ENCODE data around the gene SNX9.
"Not testable (repeated sequence)": the region's sequence is repeated elsewhere in the genome, so short reads cannot be mapped to it uniquely, and the experiment has no call there.

Gene SNX9

GRCh38 chr6:157832250-157832967 lies 9.4 kb downstream of the SNX9 start:
- DNase-seq, result no peak

DNA sequence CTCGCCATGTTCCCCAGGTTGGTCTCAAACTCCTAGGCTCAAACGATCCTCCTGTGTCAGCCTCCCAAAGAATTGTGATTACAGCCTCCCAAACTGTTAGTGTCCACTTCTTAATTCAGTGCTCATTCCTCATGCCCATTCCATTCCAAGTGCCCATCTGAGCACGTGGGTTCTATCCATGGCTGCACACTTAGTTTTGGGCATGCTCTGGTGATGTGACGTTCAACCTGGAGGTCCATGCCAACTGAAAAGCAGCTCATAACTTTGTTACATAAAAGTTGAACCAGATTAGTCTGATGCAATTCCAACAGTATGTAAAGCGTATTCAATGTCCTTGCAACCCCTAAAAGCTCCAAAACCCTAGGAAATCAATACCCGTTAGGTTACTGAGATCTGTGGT lies 11.5 kb downstream of the SNX9 start:
- DNase-seq, result no peak

DNA sequence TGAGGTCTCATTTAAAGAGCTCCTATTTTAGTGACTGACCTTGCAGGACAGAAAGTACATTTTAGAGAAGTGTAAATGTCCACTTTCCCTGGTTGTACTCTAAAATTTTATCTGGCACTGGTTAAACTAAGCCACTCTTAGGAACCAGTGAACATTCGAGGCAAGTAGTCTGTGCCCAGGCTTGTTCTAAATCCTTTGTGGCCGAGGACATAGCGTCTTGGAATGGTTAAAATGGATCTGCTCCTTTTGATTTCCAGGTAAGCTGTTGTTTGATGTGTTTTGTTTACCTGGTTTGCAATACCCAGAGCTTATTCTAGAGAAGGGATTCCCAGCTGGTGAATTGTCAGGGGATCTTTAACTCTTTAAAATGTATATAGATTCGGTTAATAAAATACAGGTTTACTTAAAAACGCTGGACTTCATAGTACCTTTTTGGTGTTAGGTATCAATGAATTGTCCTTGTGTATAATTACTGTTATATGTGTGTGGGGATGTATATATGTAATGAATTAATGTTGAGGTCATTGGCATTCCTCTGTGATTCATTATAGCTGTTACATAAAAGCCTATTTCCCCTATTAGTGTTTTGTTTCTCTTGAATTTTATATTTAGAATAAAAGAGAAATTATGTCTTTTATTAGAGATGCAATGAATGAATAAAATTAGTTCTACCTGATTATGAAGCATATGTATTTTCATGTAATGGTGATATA lies 15.8 kb downstream of the SNX9 start:
- DNase-seq, result peak; percentile 10

- DNase-seq, result no peak
Measured at GRCh38 chr6:157839606-157840005, 16.6 kb downstream of the SNX9 start.

DNA sequence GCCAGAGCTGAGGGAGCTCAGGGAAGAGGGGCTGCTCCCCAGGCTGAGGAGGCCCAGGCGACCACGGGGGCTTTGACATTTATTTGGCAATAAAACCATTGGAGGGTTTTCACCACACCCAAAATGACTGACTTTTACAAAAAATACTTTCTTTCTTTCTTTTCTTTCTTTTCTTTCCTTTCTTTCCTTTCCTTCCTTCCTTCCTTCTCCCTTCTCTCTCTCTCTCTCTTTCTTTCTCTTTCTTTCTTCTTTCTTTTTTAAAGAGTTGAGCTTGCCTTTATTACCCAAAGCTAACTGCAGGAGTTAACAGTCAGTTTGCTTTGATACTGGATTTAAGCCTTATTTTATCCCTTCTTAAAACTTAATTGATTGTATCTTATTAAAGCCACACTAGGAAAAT lies 17.2 kb downstream of the SNX9 start:
- no peak for DNase-seq

GRCh38 chr6:157840776-157841175 lies 17.7 kb downstream of the SNX9 start:
- no peak for DNase-seq

- peak; percentile 13 for DNase-seq
Measured at GRCh38 chr6:157841211-157841840, 18.3 kb downstream of the SNX9 start.

DNA sequence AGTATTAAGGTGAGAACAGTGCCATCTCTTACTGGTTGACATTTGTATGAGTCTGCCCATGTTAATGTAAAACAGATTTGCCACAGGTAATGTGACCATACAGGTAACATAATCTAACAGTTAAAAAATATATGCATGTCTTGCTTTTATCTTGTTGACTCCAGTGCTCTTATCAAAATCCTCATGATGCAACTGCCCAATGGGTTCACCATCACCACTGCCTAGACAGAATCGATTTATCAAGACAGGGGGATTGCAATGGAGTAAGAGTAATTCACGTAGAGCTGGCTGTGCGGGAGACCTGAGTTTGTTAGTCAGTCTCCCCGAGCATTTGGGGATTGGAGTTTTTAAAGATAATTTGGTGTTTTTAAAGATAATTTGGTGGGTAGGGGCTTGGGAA lies 19.2 kb downstream of the SNX9 start:
- DNase-seq, result no peak

DNA sequence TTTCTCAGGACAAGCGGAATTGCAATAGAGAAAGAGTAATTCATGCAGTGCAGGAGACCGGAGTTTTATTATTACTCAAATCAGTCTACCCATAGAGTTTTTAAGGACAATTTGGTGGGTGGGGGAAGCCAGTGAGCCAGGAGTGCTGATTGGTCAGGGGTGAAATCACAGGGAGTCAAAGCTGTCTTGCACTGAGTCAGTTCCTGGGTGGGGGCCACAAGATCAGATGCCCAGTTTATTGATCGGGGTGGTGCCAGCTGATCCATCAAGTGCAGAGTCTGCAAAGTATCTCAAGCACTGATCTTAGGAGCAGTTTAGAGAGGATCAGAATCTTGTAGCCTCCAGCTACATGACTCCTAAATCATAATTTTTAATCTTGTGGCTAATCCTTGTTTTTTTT lies 21.1 kb downstream of the SNX9 start:
- not testable (repeated sequence) for DNase-seq

- DNase-seq, result no peak
Measured at GRCh38 chr6:157845493-157846259, 22.6 kb downstream of the SNX9 start.

- DNase-seq, result no peak
Measured at GRCh38 chr6:157847846-157848245, 24.8 kb downstream of the SNX9 start.

- no peak for DNase-seq
Measured at GRCh38 chr6:157848693-157849092, 25.6 kb downstream of the SNX9 start.

DNA sequence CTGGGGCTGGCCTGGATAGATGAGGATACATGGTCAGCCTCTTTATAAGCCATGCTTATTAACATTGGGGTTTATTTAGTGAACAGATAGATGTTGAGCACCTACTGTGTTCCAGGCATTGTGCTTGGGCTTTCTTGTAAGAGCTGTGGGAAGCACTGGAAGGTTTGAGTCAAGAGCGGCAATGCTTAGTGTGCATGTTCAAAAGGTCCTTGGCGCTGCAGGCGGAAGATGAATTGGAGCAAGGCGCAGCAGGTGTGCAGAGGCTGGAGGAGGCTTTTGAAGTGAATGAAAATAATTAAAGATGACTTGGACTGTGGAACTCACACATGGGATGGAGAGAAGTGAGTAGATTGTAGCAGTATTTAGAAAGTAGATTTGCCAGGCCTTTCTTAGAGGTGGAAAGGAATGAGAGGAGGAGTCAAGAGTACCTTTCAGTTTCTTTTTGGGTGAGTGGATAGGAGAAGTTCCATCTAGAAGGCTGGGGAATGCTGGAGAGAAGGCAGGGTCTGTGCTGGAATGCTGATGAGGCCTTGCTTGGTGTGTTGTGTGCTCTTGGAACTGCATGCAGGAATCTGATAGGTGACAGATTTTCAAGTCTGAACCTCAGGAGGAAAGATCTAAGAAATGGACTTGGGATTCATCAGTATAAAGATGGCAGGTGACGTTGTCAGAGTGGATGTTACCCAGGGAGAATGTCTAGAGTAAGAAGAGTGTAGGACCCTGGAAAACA lies 26.4 kb downstream of the SNX9 start:
- peak; percentile 31 for DNase-seq

DNA sequence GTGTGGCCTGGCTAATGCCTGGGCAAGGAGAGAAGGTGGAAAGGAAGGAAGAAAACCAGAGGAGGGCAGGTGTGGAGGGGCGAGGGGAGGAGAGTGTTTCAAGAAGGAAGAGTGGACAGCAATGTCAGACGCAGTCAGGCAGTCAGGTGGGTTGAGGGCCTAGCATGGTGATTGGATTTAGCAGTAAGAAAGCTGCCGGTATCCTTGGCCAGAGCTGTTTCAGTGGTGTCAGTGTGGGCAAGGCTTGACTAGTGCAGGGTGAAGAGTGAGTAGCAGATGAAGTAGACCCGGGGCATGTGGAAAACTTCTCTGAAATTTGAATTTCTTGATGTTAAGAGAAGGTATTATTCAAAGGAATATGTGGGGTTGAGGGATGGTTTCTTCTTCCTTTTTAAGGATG lies 27.0 kb downstream of the SNX9 start:
- no peak for DNase-seq

DNA sequence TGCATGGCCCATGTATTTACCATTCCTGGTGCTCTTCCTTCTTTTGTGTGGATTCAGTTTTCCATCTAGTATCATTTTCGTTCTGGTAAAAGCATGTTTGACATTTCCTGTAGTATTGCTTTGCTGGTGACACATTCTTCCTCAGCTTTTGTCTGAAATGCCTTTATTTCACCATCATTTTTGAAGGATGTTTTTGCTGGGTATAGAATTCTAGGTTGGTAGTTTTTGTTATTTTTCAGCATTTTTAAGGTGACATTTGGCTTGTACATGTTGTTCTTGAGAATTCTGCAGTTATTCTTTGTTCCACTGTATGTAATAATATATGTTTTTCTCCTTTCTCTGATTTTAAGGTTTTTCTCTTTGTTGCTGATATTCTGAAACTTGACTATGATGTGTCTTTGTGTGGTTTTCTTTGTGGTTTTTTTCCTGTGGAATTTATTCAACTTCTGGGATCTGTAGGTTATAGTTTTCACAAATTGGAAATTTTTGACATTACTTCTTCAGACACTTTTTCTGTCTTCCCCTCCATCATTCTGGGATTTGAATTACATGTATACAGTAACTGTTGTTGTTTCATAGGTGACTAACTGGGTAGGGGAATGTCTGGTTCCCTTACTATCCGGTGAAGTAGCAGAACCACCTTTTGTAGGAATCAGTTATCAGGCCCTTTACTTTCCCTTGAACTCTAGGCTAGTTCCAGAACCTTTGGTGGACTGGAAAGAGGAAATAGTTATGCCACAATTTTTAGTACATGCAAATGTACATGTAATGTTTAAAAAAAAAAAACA lies 30.2 kb downstream of the SNX9 start:
- DNase-seq, result peak; percentile 41

DNA sequence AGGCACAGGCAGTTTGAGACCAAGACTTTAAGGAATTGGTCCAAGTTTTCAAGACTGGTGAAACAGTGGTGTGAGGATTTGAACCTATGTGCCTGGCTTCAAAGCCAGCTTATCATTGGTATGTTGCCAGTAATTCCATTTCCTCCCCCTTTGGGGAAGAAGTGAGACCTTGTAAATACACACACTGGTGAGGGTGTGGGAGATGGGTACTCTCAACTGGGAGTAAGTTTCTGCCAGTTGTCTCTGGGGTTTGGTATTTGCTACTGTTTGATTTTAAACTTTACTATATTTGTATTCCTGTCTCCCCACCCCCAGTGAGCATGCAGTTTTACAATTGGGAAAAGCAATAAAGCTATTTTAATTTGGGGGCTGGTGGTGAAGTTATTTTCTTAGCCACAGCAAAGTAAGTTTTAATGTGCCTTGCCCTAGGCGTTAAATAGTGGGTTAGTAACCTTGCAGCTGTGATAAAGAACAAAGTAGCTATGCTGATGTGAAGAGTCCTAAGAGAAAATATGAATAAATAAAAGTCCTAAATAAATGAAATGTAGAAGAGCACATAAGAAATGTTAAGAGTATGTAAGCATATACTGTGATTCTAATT lies 31.0 kb downstream of the SNX9 start:
- DNase-seq, result no peak

DNA sequence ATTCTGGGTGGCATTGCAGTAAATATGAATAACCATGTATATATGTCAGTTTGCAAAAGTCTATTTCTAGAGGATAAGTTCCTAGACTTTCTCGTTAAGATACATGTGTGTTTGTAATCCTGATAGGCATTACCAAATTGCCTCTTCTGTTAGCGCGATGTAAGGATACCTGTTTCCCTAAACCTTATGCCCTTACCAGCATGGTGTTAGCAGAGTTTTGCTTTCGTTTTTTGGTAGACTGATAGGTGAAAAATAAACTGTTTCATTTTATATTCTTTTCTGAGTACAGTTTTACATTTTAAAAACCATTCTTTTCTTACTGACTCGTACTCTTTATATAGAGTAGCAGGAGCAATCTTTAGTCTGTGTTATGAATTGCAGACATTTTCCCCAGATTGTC lies 32.3 kb downstream of the SNX9 start:
- no peak for DNase-seq

GRCh38 chr6:157855804-157856203 lies 32.8 kb downstream of the SNX9 start:
- DNase-seq, result not testable (repeated sequence)

GRCh38 chr6:157858664-157859063 lies 35.6 kb downstream of the SNX9 start:
- not testable (repeated sequence) for DNase-seq

DNA sequence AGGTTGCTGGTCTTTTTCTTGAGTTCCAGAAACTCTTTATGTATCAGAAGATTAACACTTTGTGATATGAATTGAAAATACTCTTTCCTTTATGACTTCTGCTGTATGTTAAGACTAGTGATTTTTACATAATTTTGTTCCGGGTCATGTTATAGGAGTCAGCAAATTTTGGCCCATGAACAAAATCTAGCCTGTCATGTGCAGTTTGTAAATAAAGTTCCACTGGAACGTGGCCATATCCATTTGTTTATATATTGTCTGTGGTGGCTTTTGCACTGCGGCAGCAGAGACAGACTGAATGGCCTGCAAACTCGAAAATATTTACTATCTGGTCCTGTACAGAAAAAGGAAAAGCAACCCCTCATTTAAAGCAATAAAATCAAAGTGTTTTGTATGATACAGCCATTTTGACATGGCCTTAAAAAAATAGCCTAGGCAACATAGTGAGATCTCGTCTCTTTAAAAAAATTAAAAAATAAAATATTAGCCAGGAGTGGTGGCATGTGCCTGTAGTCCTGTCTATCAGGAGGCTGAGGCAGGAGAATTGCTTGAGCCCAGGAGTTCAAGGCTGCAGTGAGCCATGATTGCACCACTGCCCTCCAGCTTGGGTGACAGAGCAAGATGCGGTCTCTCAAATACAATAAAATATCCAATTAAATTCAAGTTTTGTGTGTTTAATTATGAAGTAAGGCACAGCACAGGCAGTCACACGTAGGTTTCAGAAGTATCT lies 36.9 kb downstream of the SNX9 start:
- no peak for DNase-seq
